ENCODE results near the gene LRRC2.

LRRC2 gene

GRCh38 chr3:46479021-46479420, 87.1 kb downstream of the LRRC2 start:
- DNase-seq (ENCODE audit: low read depth) = no peak

DNA sequence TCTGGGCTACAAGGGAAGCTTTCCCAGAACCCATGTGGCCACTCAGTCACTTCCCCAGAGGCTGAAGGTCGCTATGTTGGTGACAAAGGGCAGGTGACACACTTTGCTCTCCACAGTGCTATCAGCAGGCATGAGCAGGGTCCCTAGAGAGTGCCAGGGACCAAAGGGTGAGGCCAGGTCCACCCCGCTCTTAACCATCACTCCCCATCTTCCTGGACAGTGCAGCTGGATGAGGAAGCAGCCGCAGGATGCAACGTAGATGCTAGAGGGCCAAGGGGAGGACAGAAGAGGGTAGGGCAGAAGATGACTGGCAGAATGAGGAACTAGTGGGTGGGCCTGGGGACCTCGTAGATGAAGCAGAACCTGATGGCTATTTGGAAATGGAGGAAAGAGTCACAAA, 87.8 kb downstream of the LRRC2 start:
- no peak for DNase-seq (ENCODE audit: low read depth)

- no peak for DNase-seq (ENCODE audit: low read depth)
These were observed 88.3 kb downstream of the LRRC2 start for GRCh38 chr3:46477756-46478155.

- DNase-seq (ENCODE audit: low read depth) = no peak
These were observed 89.0 kb downstream of the LRRC2 start for GRCh38 chr3:46477145-46477544.

GRCh38 chr3:46472736-46473135, 93.4 kb downstream of the LRRC2 start:
- no peak for DNase-seq (ENCODE audit: low read depth)

GRCh38 chr3:46471371-46471914, 94.7 kb downstream of the LRRC2 start:
- DNase-seq (ENCODE audit: low read depth) = no peak

DNA sequence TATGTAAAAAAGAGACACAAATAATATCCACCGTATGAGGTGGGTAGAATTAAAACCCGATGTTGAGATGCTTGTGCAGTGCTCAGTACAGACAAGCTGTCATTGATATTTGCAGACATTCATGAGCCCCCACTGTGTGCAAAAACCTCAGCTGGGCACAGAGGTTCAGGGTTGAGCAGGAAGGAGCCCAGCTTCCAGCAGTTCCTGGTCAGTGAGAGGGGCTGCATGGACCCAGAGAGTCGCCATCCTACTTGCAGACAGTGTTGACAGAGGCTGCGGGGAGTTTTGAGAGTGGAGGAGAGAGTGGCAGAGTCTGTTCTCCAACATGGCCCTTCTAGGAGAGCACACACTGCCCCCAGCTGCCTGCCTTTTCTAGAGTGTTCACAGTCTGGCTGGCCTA, 95.3 kb downstream of the LRRC2 start:
- no peak for DNase-seq (ENCODE audit: low read depth)

GRCh38 chr3:46469680-46470357, 96.3 kb downstream of the LRRC2 start:
- no peak for DNase-seq (ENCODE audit: low read depth)

DNA sequence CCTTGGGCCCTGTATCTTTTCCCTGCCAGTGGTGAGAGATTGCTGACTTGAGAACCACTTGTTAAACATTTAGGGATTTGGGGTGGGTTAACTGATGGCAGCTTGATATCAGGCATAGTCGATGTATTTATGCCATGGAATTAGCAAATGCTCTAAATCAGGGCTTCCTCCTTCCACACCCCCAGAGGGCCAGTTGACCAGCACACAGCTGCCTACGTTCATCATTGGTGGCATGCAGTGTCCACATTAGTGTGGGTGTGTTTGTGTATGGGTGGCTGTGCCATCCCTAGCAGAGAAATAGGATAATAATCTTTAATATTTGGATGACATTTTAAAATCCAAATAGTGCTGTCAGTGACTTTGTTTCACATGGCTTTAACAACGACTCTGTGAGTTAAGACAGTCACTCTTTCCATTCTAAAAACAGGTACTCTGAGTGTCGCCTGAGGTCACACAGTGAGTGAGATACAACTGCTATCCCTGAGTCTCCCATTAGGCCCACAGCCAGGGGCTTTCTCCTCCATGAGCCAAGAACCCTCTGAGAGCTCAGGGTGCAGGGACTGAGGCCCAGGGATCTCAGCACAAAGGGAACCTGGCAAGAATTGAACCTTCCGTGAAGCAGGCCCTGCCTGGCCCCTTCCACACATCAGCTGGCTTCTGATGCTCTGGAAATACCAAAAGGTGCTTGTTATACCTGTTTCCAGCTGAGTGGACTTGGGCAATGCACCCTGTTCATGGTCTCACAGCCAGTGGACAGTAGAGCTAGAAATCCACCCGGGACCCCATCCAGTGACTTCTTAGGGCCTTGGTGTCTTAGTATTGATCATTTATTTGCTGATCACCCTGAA, 97.1 kb downstream of the LRRC2 start:
- no peak for DNase-seq (ENCODE audit: low read depth)

- no peak for DNase-seq (ENCODE audit: low read depth)
These were observed 98.5 kb downstream of the LRRC2 start for GRCh38 chr3:46467562-46467961.

DNA sequence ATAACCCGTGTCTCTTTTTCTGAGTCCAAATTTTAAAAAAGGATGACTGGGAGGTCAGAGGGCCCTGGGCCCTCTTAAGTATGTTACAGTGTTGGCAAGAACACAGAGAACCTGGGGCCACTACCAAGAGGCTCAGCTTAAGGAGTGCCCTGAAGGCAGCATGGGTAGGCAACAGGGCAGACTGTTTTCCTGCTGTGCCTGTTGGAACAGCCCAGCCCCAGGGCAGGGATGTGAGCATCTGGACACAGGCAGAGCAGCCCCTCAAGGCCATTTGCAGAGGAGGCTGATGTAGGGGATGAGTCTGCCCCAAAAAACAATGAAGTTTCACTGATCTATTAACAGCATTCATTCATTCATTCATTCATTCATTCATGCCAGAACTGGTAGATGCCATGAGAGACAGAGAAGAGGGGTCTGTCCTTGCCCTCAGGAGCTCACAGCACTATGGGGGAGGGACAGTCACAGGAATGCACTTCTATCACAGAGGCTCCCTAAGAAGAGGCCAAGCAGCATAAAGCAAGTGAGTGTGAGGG, 99.2 kb downstream of the LRRC2 start:
- no peak for DNase-seq (ENCODE audit: low read depth)

GRCh38 chr3:46466273-46466672, 99.8 kb downstream of the LRRC2 start:
- DNase-seq (ENCODE audit: low read depth) = no peak
